Hepatic stellate cell (primary cell): ENCODE data around the gene PHRF1.

Experiments used
- DNase-seq: peaks from one replicate; pipeline ENCODE4 v3.0.0; 2011; ENCODE audit warnings: low spot score

The PHRF1 gene

GRCh38 chr11:575313-575995, 816 bp upstream of the PHRF1 start:
- peak; percentile 65 for DNase-seq

- no peak for DNase-seq
Measured at GRCh38 chr11:576811-577610, 741 bp downstream of the PHRF1 start.

GRCh38 chr11:577611-577894, 1.3 kb downstream of the PHRF1 start:
- no peak for DNase-seq

GRCh38 chr11:578276-579035, 2.2 kb downstream of the PHRF1 start:
- DNase-seq: no peak

- no peak for DNase-seq
Measured at GRCh38 chr11:579830-580601, 3.7 kb downstream of the PHRF1 start.

- DNase-seq: no peak
Measured at GRCh38 chr11:581342-581741, 5.1 kb downstream of the PHRF1 start.

- no peak for DNase-seq
Measured at GRCh38 chr11:581752-582151, 5.5 kb downstream of the PHRF1 start.

- no peak for DNase-seq
Measured at GRCh38 chr11:584287-584686, 8.0 kb downstream of the PHRF1 start.

GRCh38 chr11:586376-587316, 10.4 kb downstream of the PHRF1 start:
- DNase-seq: no peak

GRCh38 chr11:587546-587945, 11.3 kb downstream of the PHRF1 start:
- DNase-seq: no peak

GRCh38 chr11:587978-588380, 11.7 kb downstream of the PHRF1 start:
- DNase-seq: peak; percentile 89

- DNase-seq: no peak
Measured at GRCh38 chr11:589798-590197, 13.5 kb downstream of the PHRF1 start.

- no peak for DNase-seq
Measured at GRCh38 chr11:590997-591396, 14.7 kb downstream of the PHRF1 start.

GRCh38 chr11:592501-592900, 16.2 kb downstream of the PHRF1 start:
- DNase-seq: no peak

GRCh38 chr11:592918-593317, 16.6 kb downstream of the PHRF1 start:
- no peak for DNase-seq

GRCh38 chr11:593347-593746, 17.1 kb downstream of the PHRF1 start:
- no peak for DNase-seq

- DNase-seq: no peak
Measured at GRCh38 chr11:595400-595799, 19.1 kb downstream of the PHRF1 start.

GRCh38 chr11:596374-596773, 20.1 kb downstream of the PHRF1 start:
- DNase-seq: no peak

GRCh38 chr11:597166-597725, 21.0 kb downstream of the PHRF1 start:
- no peak for DNase-seq

- DNase-seq: no peak
Measured at GRCh38 chr11:598005-598680, 21.9 kb downstream of the PHRF1 start.
